Endodermal cell (in vitro differentiated cells): Measurements from ENCODE around the gene FAM221B. TPM values are rescaled to one million over a fixed set of nuclear protein-coding genes. Genes with fewer than 3 reads are reported as not detected.

Source experiments
- DNase-seq: peaks from one replicate; pipeline ENCODE4 v3.0.0-alpha.2; 2017
- H3K27ac ChIP-seq: 2 replicates; pipeline ENCODE4 v1.5.1; 2013; ENCODE audit warnings: mild to moderate bottlenecking, low read depth, low read length, moderate library complexity
- H3K27me3 ChIP-seq: 2 replicates; pipeline ENCODE4 v1.6.1; 2013; ENCODE audit warnings: mild to moderate bottlenecking, low read length, moderate library complexity; ENCODE audit not compliant: insufficient read depth, control insufficient read depth, poor library complexity, severe bottlenecking
- H3K36me3 ChIP-seq: 2 replicates; pipeline ENCODE4 v1.7.0; 2013; ENCODE audit warnings: mild to moderate bottlenecking, low read length, moderate library complexity; ENCODE audit not compliant: control insufficient read depth, insufficient read depth
- H3K4me1 ChIP-seq: one replicate; pipeline ENCODE4 v1.7.0; 2013; ENCODE audit warnings: low read length; ENCODE audit not compliant: control insufficient read depth, insufficient read depth
- H3K4me3 ChIP-seq: 2 replicates; pipeline ENCODE4 v1.5.1; 2013; ENCODE audit warnings: mild to moderate bottlenecking, low read length, moderate library complexity
- H3K9ac ChIP-seq: 2 replicates; pipeline ENCODE4 v1.6.1; 2013; ENCODE audit warnings: mild to moderate bottlenecking, low read length, moderate library complexity; ENCODE audit not compliant: poor library complexity, severe bottlenecking; ENCODE audit errors: extremely low read depth
- H3K9me3 ChIP-seq: 2 replicates; pipeline ENCODE4 v1.6.1; 2013; ENCODE audit warnings: mild to moderate bottlenecking, low read length, moderate library complexity; ENCODE audit not compliant: control insufficient read depth
- H3K27ac Mint-ChIP-seq: 2 replicates; pipeline ENCODE4 v1.8.0; 2020; ENCODE audit warnings: mixed read lengths
- H3K27me3 Mint-ChIP-seq: 2 replicates; pipeline ENCODE4 v1.8.0; 2021; ENCODE audit warnings: mild to moderate bottlenecking, mixed read lengths; ENCODE audit not compliant: insufficient read depth
- H3K36me3 Mint-ChIP-seq: 2 replicates; pipeline ENCODE4 v1.8.0; 2020; ENCODE audit warnings: low read depth, mixed read lengths
- H3K4me1 Mint-ChIP-seq: 2 replicates; pipeline ENCODE4 v1.8.0; 2020; ENCODE audit warnings: mixed read lengths
- H3K4me3 Mint-ChIP-seq: 2 replicates; pipeline ENCODE4 v1.8.0; 2020; ENCODE audit warnings: mild to moderate bottlenecking, moderate library complexity, mixed read lengths
- H3K9me3 Mint-ChIP-seq: 2 replicates; pipeline ENCODE4 v1.8.0; 2020; ENCODE audit warnings: mild to moderate bottlenecking, mixed read lengths
- CTCF ChIP-seq: fragments of 200-600 bp; sonication (generic); conservative IDR thresholded peaks from 2 replicates; pipeline ENCODE4 v1.5.0; 2021; ENCODE audit warnings: antibody characterized with exemption, mild to moderate bottlenecking
- WGBS, 2 experiments: methylation state at CpG; one replicate each; pipeline versions ENCODE4 v1.1.5 to v1.1.7; 2013; ENCODE audit warnings: missing lambda C conversion rate in 2 of 2, mixed read lengths in 1 of 2; ENCODE audit not compliant: insufficient coverage in 1 of 2, insufficient read length in 1 of 2; 5-methylcytosine and 5-hydroxymethylcytosine counted together
- total RNA-seq, 2 donors: library from RNA; stranded (reverse); fragmentation: NEBNext Ultra II Directional in 1 of 2; extraction: Animal tissue kit (Norgen Biotek cat#: 25700) in 1 of 2; gene quantifications; 2 replicates in 1 of 2; 3 replicates in 1 of 2; pipeline ENCODE4 v1.2.1, GENCODE V29; 2021

The FAM221B gene
- total RNA-seq, 2 donors from 2014 or later, result 0.22 TPM; not detected in 1

- H3K36me3 ChIP-seq, result peaks cover 12% of the 10 kb centered on the region
- H3K27ac ChIP-seq, result peak overlapping the region; percentile 6
- Mint-ChIP-seq H3K27ac (peak overlapping the region; percentile 52), H3K36me3 (peaks cover 13% of the 10 kb centered on the region), H3K9me3 (no peaks in the 10 kb centered on the region), H3K4me1 (peaks cover 19% of the 10 kb centered on the region), H3K4me3 (peak overlapping the region; percentile 60), H3K27me3 (peaks cover 5% of the 10 kb centered on the region)
- peak overlapping the region; percentile 78 for H3K4me3 ChIP-seq
- H3K4me1 ChIP-seq, result no peaks in the 10 kb centered on the region
- H3K9ac ChIP-seq, result no peak overlapping the region
- no peaks in the 10 kb centered on the region for H3K27me3 ChIP-seq
- no peaks in the 10 kb centered on the region for H3K9me3 ChIP-seq
- no peak for DNase-seq
- WGBS, 2 experiments, result 45 to 50% methylated on average over 5 to 12 of the region's 12 CpGs
- no peak for TF ChIP-seq CTCF
Measured at GRCh38 chr9:35811381-35812024, 17.0 kb downstream of the FAM221B start.

GRCh38 chr9:35810122-35810521 is 18.4 kb downstream of the FAM221B start:
- H3K9me3 Mint-ChIP-seq, result no peaks in the 10 kb centered on the region
- DNase-seq, result no peak
- H3K4me1 Mint-ChIP-seq, result peaks cover 16% of the 10 kb centered on the region
- H3K36me3 Mint-ChIP-seq, result peaks cover 19% of the 10 kb centered on the region
- H3K27ac ChIP-seq, result no peak overlapping the region
- no peaks in the 10 kb centered on the region for H3K4me1 ChIP-seq
- H3K27me3 Mint-ChIP-seq, result peaks cover 5% of the 10 kb centered on the region
- H3K4me3 ChIP-seq, result no peak overlapping the region
- no peaks in the 10 kb centered on the region for H3K9me3 ChIP-seq
- 88 to 94% methylated on average over 4 to 7 of the region's 7 CpGs for WGBS, 2 experiments
- H3K27me3 ChIP-seq, result no peaks in the 10 kb centered on the region
- no peak overlapping the region for H3K4me3 Mint-ChIP-seq
- H3K27ac Mint-ChIP-seq, result no peak overlapping the region
- H3K9ac ChIP-seq, result no peak overlapping the region
- peaks cover 21% of the 10 kb centered on the region for H3K36me3 ChIP-seq
- no peak for TF ChIP-seq CTCF

GRCh38 chr9:35808433-35808832 is 20.1 kb downstream of the FAM221B start:
- TF ChIP-seq CTCF, result no peak
- WGBS, 2 experiments, result 90 to 93% methylated on average over 7 to 9 of the region's 9 CpGs

More at GRCh38 chr9:35808433-35808832, 20.1 kb downstream of the FAM221B start:
- Histone ChIP-seq H3K27me3 (no peaks in the 10 kb centered on the region), H3K36me3 (peaks cover 25% of the 10 kb centered on the region), H3K27ac (no peak overlapping the region), H3K4me3 (no peak overlapping the region), H3K9ac (no peak overlapping the region), H3K9me3 (no peaks in the 10 kb centered on the region), H3K4me1 (no peaks in the 10 kb centered on the region)
- DNase-seq, result no peak
- H3K27me3 Mint-ChIP-seq, result peaks cover 5% of the 10 kb centered on the region
- H3K27ac Mint-ChIP-seq, result no peak overlapping the region
- H3K36me3 Mint-ChIP-seq, result peaks cover 21% of the 10 kb centered on the region
- H3K9me3 Mint-ChIP-seq, result no peaks in the 10 kb centered on the region
- H3K4me3 Mint-ChIP-seq, result no peak overlapping the region
- H3K4me1 Mint-ChIP-seq, result peaks cover 8% of the 10 kb centered on the region
